HCEC 1CT (cell line): Measurements from ENCODE around the gene GFRA1.
"Not testable (repeated sequence)": the region's sequence is repeated elsewhere in the genome, so short reads cannot be mapped to it uniquely, and the experiment has no call there.

Experiments used
- DNase-seq: peaks from one replicate; pipeline ENCODE4 v3.0.0-alpha.2; 2017

Gene GFRA1

GRCh38 chr10:116195039-116195438 is 78.0 kb downstream of the GFRA1 start:
- DNase-seq = no peak

GRCh38 chr10:116194061-116194460 is 78.9 kb downstream of the GFRA1 start:
- no peak for DNase-seq

- no peak for DNase-seq
These were observed 82.1 kb downstream of the GFRA1 start for GRCh38 chr10:116190883-116191282.

GRCh38 chr10:116186273-116186672 is 86.7 kb downstream of the GFRA1 start:
- no peak for DNase-seq

- DNase-seq = no peak
These were observed 87.7 kb downstream of the GFRA1 start for GRCh38 chr10:116185199-116185867.

- no peak for DNase-seq
These were observed 88.6 kb downstream of the GFRA1 start for GRCh38 chr10:116184512-116184794.

GRCh38 chr10:116183733-116184511 is 89.1 kb downstream of the GFRA1 start:
- DNase-seq = peak; percentile 28

GRCh38 chr10:116182426-116182825 is 90.6 kb downstream of the GFRA1 start:
- no peak for DNase-seq

GRCh38 chr10:116178086-116178605 is 94.9 kb downstream of the GFRA1 start:
- no peak for DNase-seq

- DNase-seq = no peak
These were observed 97.8 kb downstream of the GFRA1 start for GRCh38 chr10:116175231-116175630.

- no peak for DNase-seq
These were observed 101.5 kb downstream of the GFRA1 start for GRCh38 chr10:116171505-116171904.

GRCh38 chr10:116170815-116171250 is 102.2 kb downstream of the GFRA1 start:
- peak; percentile 41 for DNase-seq

- DNase-seq = no peak
These were observed 103.1 kb downstream of the GFRA1 start for GRCh38 chr10:116169782-116170445.

GRCh38 chr10:116168745-116169144 is 104.3 kb downstream of the GFRA1 start:
- DNase-seq = no peak

- no peak for DNase-seq
These were observed 104.7 kb downstream of the GFRA1 start for GRCh38 chr10:116168329-116168728.

- not testable (repeated sequence) for DNase-seq
These were observed 107.1 kb downstream of the GFRA1 start for GRCh38 chr10:116165941-116166340.

- DNase-seq = no peak
These were observed 108.7 kb downstream of the GFRA1 start for GRCh38 chr10:116164291-116164690.

GRCh38 chr10:116163333-116164131 is 109.5 kb downstream of the GFRA1 start:
- DNase-seq = no peak

GRCh38 chr10:116162851-116163250 is 110.2 kb downstream of the GFRA1 start:
- no peak for DNase-seq

GRCh38 chr10:116160271-116160670 is 112.7 kb downstream of the GFRA1 start:
- no peak for DNase-seq

- no peak for DNase-seq
These were observed 113.8 kb downstream of the GFRA1 start for GRCh38 chr10:116159197-116159596.

- no peak for DNase-seq
These were observed 115.0 kb downstream of the GFRA1 start for GRCh38 chr10:116158036-116158435.

GRCh38 chr10:116157485-116157884 is 115.5 kb downstream of the GFRA1 start:
- no peak for DNase-seq
